LNCaP clone FGC (cell line): ENCODE measurements around the gene KATNIP.
A peak's percentile ranks its signal among the peaks of the same experiment; 100 is the strongest.

Experiments
- DNase-seq: peaks from one replicate; pipeline ENCODE4 v3.0.0-alpha.2; 2011; ENCODE audit warnings: low read depth
- H3K4me3 ChIP-seq: 2 replicates; pipeline ENCODE4 v1.5.1; 2011; ENCODE audit warnings: mild to moderate bottlenecking, low read depth, low read length, control low read depth
- CTCF ChIP-seq: IDR thresholded peaks from 2 replicates; pipeline ENCODE4 v1.5.1; 2012; ENCODE audit warnings: mild to moderate bottlenecking; ENCODE audit not compliant: control insufficient read depth, insufficient read depth; ENCODE audit errors: extremely low read depth

Gene KATNIP

GRCh38 chr16:27511657-27512448 lies 38.1 kb upstream of the KATNIP start:
- no peak for TF ChIP-seq CTCF
- H3K4me3 ChIP-seq: no peak overlapping the region
- no peak for DNase-seq

GRCh38 chr16:27514806-27515205 lies 35.1 kb upstream of the KATNIP start:
- no peak overlapping the region for H3K4me3 ChIP-seq
- DNase-seq: no peak
- no peak for TF ChIP-seq CTCF

GRCh38 chr16:27515874-27516353 lies 34.0 kb upstream of the KATNIP start:
- no peak overlapping the region for H3K4me3 ChIP-seq
- no peak for DNase-seq
- peak; percentile 68 for TF ChIP-seq CTCF

GRCh38 chr16:27516365-27516764 lies 33.6 kb upstream of the KATNIP start:
- no peak overlapping the region for H3K4me3 ChIP-seq
- no peak for TF ChIP-seq CTCF
- DNase-seq: no peak

- DNase-seq: no peak
- no peak overlapping the region for H3K4me3 ChIP-seq
- TF ChIP-seq CTCF: no peak
Measured at GRCh38 chr16:27517664-27518063, 32.3 kb upstream of the KATNIP start.

- TF ChIP-seq CTCF: no peak
- no peak overlapping the region for H3K4me3 ChIP-seq
- no peak for DNase-seq
Measured at GRCh38 chr16:27518226-27518625, 31.7 kb upstream of the KATNIP start.
